Measurements from ENCODE around the gene GNG7. TPM values are rescaled to one million over a fixed set of nuclear protein-coding genes. Genes with fewer than 3 reads are reported as not detected.

GNG7 gene
- total RNA-seq, 2 donors from 2014 or later = 12.3 to 12.4 TPM

DNA sequence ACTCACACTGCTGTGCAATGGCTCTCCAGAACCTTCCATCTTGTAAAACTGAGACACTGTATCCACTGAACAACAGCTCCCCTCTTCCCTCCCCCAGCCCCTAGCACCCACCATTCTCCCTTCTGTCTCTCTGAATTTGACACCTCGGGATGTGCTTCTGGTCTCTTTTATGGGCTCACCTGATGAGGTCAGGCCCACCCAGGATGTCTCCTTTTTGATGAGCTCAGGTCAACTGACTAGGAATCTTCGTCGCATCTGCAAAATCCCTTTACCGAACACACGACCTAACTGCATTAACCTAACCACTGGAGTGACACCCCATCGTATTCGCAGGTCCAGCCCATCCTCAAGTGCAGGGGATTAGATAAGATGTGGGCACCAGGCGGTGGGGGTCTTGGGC, 73.9 kb downstream of the GNG7 start:
- Mint-ChIP-seq H3K27me3 (ENCODE audit: insufficient read depth) (peaks cover 6% of the 10 kb centered on the region), H3K9me3 (peaks cover 36% of the 10 kb centered on the region), H3K4me1 (no peaks in the 10 kb centered on the region), H3K36me3 (ENCODE audit: low read depth) (peaks cover 13% of the 10 kb centered on the region), H3K27ac (no peak overlapping the region), H3K4me3 (no peak overlapping the region)
- WGBS, 2 experiments (ENCODE audit: insufficient coverage in 1 of 2, insufficient read length in 1 of 2) = 95 to 97% methylated on average over 6 to 8 of the region's 8 CpGs
- DNase-seq = no peak
- TF ChIP-seq, protein P1, sequence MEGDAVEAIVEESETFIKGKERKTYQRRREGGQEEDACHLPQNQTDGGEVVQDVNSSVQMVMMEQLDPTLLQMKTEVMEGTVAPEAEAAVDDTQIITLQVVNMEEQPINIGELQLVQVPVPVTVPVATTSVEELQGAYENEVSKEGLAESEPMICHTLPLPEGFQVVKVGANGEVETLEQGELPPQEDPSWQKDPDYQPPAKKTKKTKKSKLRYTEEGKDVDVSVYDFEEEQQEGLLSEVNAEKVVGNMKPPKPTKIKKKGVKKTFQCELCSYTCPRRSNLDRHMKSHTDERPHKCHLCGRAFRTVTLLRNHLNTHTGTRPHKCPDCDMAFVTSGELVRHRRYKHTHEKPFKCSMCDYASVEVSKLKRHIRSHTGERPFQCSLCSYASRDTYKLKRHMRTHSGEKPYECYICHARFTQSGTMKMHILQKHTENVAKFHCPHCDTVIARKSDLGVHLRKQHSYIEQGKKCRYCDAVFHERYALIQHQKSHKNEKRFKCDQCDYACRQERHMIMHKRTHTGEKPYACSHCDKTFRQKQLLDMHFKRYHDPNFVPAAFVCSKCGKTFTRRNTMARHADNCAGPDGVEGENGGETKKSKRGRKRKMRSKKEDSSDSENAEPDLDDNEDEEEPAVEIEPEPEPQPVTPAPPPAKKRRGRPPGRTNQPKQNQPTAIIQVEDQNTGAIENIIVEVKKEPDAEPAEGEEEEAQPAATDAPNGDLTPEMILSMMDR (conservative IDR thresholded peaks at IDR 0.05) = no peak
- H3K36me3 ChIP-seq (ENCODE audit: control insufficient read depth, insufficient read depth, low read length) = no peaks in the 10 kb centered on the region
- H3K27me3 ChIP-seq (ENCODE audit: control insufficient read depth, insufficient read depth, low read length, poor library complexity, severe bottlenecking) = no peaks in the 10 kb centered on the region
- no peak overlapping the region for H3K4me3 ChIP-seq (ENCODE audit: low read length)
- peaks cover 23% of the 10 kb centered on the region for H3K9me3 ChIP-seq (ENCODE audit: control insufficient read depth, low read length)
- H3K27ac ChIP-seq (ENCODE audit: low read depth, low read length) = no peak overlapping the region
- H3K4me1 ChIP-seq (ENCODE audit: control insufficient read depth, insufficient read depth, low read length) = no peaks in the 10 kb centered on the region
- no peak overlapping the region for H3K9ac ChIP-seq (ENCODE audit: extremely low read depth, low read length, poor library complexity, severe bottlenecking)

GRCh38 chr19:2627855-2628254, 74.6 kb downstream of the GNG7 start:
- no peak overlapping the region for H3K4me3 Mint-ChIP-seq
- H3K27ac Mint-ChIP-seq = no peak overlapping the region
- Histone ChIP-seq H3K4me3 (ENCODE audit: low read length) (no peak overlapping the region), H3K4me1 (ENCODE audit: control insufficient read depth, insufficient read depth, low read length) (no peaks in the 10 kb centered on the region), H3K9ac (ENCODE audit: extremely low read depth, low read length, poor library complexity, severe bottlenecking) (no peak overlapping the region), H3K27me3 (ENCODE audit: control insufficient read depth, insufficient read depth, low read length, poor library complexity, severe bottlenecking) (no peaks in the 10 kb centered on the region), H3K9me3 (ENCODE audit: control insufficient read depth, low read length) (peaks cover 23% of the 10 kb centered on the region), H3K36me3 (ENCODE audit: control insufficient read depth, insufficient read depth, low read length) (no peaks in the 10 kb centered on the region), H3K27ac (ENCODE audit: low read depth, low read length) (no peak overlapping the region)
- DNase-seq = no peak
- WGBS, 2 experiments (ENCODE audit: insufficient coverage in 1 of 2, insufficient read length in 1 of 2) = 87 to 94% methylated on average over 7 of the region's 7 CpGs
- peaks cover 6% of the 10 kb centered on the region for H3K27me3 Mint-ChIP-seq (ENCODE audit: insufficient read depth)
- H3K9me3 Mint-ChIP-seq = peaks cover 36% of the 10 kb centered on the region
- no peaks in the 10 kb centered on the region for H3K4me1 Mint-ChIP-seq
- TF ChIP-seq, protein P1 (conservative IDR thresholded peaks at IDR 0.05) = no peak
- peaks cover 13% of the 10 kb centered on the region for H3K36me3 Mint-ChIP-seq (ENCODE audit: low read depth)

- Histone ChIP-seq H3K9me3 (ENCODE audit: control insufficient read depth, low read length) (peaks cover 23% of the 10 kb centered on the region), H3K4me1 (ENCODE audit: control insufficient read depth, insufficient read depth, low read length) (no peaks in the 10 kb centered on the region), H3K9ac (ENCODE audit: extremely low read depth, low read length, poor library complexity, severe bottlenecking) (no peak overlapping the region), H3K27ac (ENCODE audit: low read depth, low read length) (no peak overlapping the region), H3K27me3 (ENCODE audit: control insufficient read depth, insufficient read depth, low read length, poor library complexity, severe bottlenecking) (no peaks in the 10 kb centered on the region), H3K36me3 (ENCODE audit: control insufficient read depth, insufficient read depth, low read length) (no peaks in the 10 kb centered on the region), H3K4me3 (ENCODE audit: low read length) (no peak overlapping the region)
- H3K27me3 Mint-ChIP-seq (ENCODE audit: insufficient read depth) = peaks cover 6% of the 10 kb centered on the region
- WGBS, 2 experiments (ENCODE audit: insufficient coverage in 1 of 2, insufficient read length in 1 of 2) = 89 to 90% methylated on average over 13 to 17 of the region's 17 CpGs
- peaks cover 36% of the 10 kb centered on the region for H3K9me3 Mint-ChIP-seq
- DNase-seq = no peak
- H3K4me1 Mint-ChIP-seq = no peaks in the 10 kb centered on the region
- no peak overlapping the region for H3K27ac Mint-ChIP-seq
- TF ChIP-seq, protein P1 (conservative IDR thresholded peaks at IDR 0.05) = no peak
- H3K36me3 Mint-ChIP-seq (ENCODE audit: low read depth) = peaks cover 13% of the 10 kb centered on the region
- no peak overlapping the region for H3K4me3 Mint-ChIP-seq
Measured at GRCh38 chr19:2627319-2627829, 75.1 kb downstream of the GNG7 start.
